Naive B cell (primary cell): ENCODE data around the gene UGT2B7. TPM values are rescaled to one million over a fixed set of nuclear protein-coding genes. Genes with fewer than 3 reads are reported as not detected.

Experiments used
- ATAC-seq, 2 donors: fragments of 150-1000 bp; cut with Tn5 transposase; 2 replicates each; pipeline ENCODE4 v1.10.0; 2021; ENCODE audit warnings: low read depth in 2 of 2, mild to moderate bottlenecking in 2 of 2, moderate library complexity in 2 of 2
- DNase-seq: peaks from one replicate; pipeline ENCODE4 v3.0.0; 2022
- H3K27ac Mint-ChIP-seq, 6 donors: one replicate each; pipeline ENCODE4 v1.8.0; 2020 to 2022; ENCODE audit warnings: mild to moderate bottlenecking in 6 of 6, mixed read lengths in 6 of 6, moderate library complexity in 5 of 6, inconsistent platforms in 2 of 6
- H3K27me3 Mint-ChIP-seq, 3 donors: one replicate each; pipeline ENCODE4 v1.8.0; 2021 to 2022; ENCODE audit warnings: mixed read lengths in 3 of 3, mild to moderate bottlenecking in 1 of 3
- H3K36me3 Mint-ChIP-seq, 2 donors: one replicate each; pipeline ENCODE4 v1.8.0; 2020 to 2022; ENCODE audit warnings: mixed read lengths in 2 of 2, inconsistent platforms in 1 of 2, mild to moderate bottlenecking in 1 of 2
- H3K4me1 Mint-ChIP-seq, 3 donors: one replicate each; pipeline ENCODE4 v1.8.0; 2020 to 2022; ENCODE audit warnings: mixed read lengths in 3 of 3, inconsistent platforms in 1 of 3, mild to moderate bottlenecking in 1 of 3, moderate library complexity in 1 of 3
- H3K4me3 Mint-ChIP-seq, 8 donors: one replicate each; pipeline ENCODE4 v1.8.0; 2020 to 2022; ENCODE audit warnings: mild to moderate bottlenecking in 8 of 8, mixed read lengths in 8 of 8, moderate library complexity in 8 of 8, inconsistent platforms in 2 of 8
- H3K9me3 Mint-ChIP-seq, 7 donors: one replicate each; pipeline ENCODE4 v1.8.0; 2020 to 2022; ENCODE audit warnings: mixed read lengths in 7 of 7, mild to moderate bottlenecking in 5 of 7, inconsistent platforms in 2 of 7, moderate library complexity in 1 of 7
- polyA plus RNA-seq, 6 donors: library from polyadenylated mRNA; unstranded; fragments of 300-500 nt; fragmentation: Illumina TruSeq; gene quantifications; one replicate each; pipeline ENCODE4 v1.2.3, GENCODE V29; 2021; ENCODE audit warnings: low read depth in 6 of 6

The UGT2B7 gene
- polyA plus RNA-seq, 6 donors from 2014 or later: not detected

DNA sequence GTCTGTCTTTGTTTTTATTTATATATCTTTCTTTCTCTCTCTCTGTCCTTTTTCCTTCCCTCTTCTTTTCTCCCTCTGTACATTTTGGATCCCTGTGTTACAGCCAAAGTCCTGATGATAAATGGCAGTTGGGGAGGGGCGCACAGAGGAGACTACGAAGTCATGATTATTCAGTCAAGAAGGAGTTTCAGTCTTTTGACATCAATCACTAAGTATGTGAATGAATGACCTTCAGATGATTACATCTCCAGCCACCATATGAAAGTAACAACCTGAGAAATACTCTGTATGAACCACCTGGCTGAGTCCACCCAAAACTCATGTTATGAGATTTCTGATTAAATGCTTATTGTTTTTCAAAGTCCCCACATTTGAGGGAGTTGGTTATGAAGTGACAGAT lies 45.0 kb downstream of the UGT2B7 start:
- no peak for DNase-seq
- Mint-ChIP-seq H3K36me3 (no peaks in the 10 kb centered on the region), H3K4me1 (no peaks in the 10 kb centered on the region), H3K27ac (no peak overlapping the region), H3K27me3 (no peaks in the 10 kb centered on the region), H3K9me3 (no peaks in the 10 kb centered on the region), H3K4me3 (no peak overlapping the region)
- ATAC-seq: no peak

DNA sequence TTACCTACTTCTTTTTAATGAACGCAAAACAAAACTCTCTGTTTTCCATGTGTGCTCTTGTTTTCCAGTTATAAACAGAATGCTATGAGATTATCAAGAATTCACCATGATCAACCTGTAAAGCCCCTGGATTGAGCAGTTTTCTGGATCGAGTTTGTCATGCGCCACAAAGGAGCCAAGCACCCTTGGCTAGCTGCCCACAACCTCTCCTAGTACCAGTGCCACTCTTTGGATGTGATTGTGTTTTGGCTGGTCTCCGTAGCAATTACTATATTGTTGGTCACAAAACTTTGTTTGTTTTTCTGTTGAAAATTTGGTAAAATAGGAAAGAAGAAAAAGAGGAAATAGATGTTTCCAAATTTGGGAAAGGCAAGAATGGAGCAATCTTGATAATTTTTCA lies 51.1 kb downstream of the UGT2B7 start:
- H3K4me1 Mint-ChIP-seq: no peaks in the 10 kb centered on the region
- H3K9me3 Mint-ChIP-seq: no peaks in the 10 kb centered on the region
- no peaks in the 10 kb centered on the region for H3K27me3 Mint-ChIP-seq
- H3K4me3 Mint-ChIP-seq: no peak overlapping the region
- DNase-seq: no peak
- no peak for ATAC-seq
- H3K27ac Mint-ChIP-seq: no peak overlapping the region
- no peaks in the 10 kb centered on the region for H3K36me3 Mint-ChIP-seq

GRCh38 chr4:69154021-69154420 lies 57.7 kb downstream of the UGT2B7 start:
- Mint-ChIP-seq H3K4me1 (no peaks in the 10 kb centered on the region), H3K4me3 (no peak overlapping the region)

DNA sequence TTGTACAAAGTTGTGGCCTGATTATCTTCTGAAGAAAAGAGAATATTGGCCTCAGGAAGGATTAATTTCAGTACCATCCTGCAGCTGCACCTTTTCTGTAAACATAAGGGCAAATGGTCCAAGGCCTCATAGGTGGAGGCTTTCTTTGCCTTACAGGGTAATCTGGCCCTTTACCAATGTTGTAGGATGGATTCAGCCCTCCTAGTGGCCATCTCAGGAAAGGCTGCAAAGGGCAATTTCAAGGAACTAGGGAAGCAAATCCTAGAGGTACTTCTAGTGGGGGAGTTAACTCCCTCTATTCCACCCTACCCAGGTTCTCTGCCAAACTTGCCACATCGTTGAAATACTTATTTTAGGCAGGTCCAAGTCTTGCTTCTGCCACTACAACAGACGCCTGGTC lies 60.6 kb downstream of the UGT2B7 start:
- no peaks in the 10 kb centered on the region for H3K27me3 Mint-ChIP-seq
- no peaks in the 10 kb centered on the region for H3K4me1 Mint-ChIP-seq
- H3K27ac Mint-ChIP-seq: no peak overlapping the region
- DNase-seq: no peak
- no peak for ATAC-seq
- no peak overlapping the region for H3K4me3 Mint-ChIP-seq
- H3K36me3 Mint-ChIP-seq: no peaks in the 10 kb centered on the region
- no peaks in the 10 kb centered on the region for H3K9me3 Mint-ChIP-seq

More at GRCh38 chr4:69154021-69154420, 57.7 kb downstream of the UGT2B7 start:
- H3K9me3 Mint-ChIP-seq: no peaks in the 10 kb centered on the region
- no peak overlapping the region for H3K27ac Mint-ChIP-seq
- H3K27me3 Mint-ChIP-seq: no peaks in the 10 kb centered on the region
- H3K36me3 Mint-ChIP-seq: no peaks in the 10 kb centered on the region
- DNase-seq (no peak), ATAC-seq (no peak)

Other genes starting within 250 kb of the UGT2B7 start
- gene UGT2A3, start 144.7 kb upstream of the UGT2B7 start, polyA plus RNA-seq: not detected
- gene UGT2B11, start 118.3 kb downstream of the UGT2B7 start, polyA plus RNA-seq: not detected
- gene UGT2B28, start 184.0 kb downstream of the UGT2B7 start, polyA plus RNA-seq: not detected